Measurements from ENCODE around the gene FKBP7.
"Not testable (repeated sequence)": the region's sequence is repeated elsewhere in the genome, so short reads cannot be mapped to it uniquely, and the experiment has no call there.

The FKBP7 gene, protein sequence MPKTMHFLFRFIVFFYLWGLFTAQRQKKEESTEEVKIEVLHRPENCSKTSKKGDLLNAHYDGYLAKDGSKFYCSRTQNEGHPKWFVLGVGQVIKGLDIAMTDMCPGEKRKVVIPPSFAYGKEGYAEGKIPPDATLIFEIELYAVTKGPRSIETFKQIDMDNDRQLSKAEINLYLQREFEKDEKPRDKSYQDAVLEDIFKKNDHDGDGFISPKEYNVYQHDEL

DNA sequence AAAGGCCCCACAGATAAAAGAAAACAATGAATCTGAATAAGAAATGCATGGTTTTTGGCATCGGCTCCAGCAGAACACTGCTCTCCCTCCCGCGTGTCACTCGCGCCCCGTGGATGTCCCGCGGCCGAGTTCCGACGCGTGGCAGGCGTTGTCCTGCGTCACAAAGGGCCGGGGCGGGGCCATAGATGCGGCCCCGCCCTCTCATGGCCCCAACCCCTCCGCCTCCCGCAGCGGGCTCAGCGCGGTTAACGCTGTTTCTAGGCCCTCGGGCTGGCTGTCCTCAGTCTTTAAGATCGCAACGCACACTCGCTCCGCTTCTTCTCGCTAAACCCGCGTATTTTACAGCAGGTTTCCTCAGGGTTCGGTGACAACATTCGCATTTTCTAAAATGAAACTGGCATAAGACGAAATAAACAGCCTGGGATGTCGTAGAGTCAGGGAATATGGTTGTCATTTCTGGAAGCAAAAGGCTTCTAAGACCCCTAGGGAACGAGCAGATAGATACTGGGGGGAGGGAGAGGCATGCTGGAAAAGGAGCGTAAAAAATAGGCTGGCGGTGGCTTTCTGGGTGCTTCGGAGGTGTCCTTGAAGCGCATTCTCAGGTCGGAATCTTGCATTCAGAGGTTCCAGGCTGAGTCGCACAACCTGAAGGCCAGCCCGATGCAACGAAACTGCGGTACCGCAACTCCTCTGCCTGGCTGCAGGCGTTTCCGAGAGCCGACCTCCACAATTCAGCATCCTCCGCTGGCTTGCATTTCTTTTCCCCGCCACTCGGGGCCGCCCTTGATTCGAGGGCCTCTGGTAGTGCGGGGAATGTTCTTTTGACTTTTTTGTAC lies at the start of gene FKBP7:
FKBP7 (minus strand) TSS at position 162 of the 836 bp plus-strand sequence; CDS start at position 61, 101 bp downstream.
- TF ChIP-seq, protein P1, sequence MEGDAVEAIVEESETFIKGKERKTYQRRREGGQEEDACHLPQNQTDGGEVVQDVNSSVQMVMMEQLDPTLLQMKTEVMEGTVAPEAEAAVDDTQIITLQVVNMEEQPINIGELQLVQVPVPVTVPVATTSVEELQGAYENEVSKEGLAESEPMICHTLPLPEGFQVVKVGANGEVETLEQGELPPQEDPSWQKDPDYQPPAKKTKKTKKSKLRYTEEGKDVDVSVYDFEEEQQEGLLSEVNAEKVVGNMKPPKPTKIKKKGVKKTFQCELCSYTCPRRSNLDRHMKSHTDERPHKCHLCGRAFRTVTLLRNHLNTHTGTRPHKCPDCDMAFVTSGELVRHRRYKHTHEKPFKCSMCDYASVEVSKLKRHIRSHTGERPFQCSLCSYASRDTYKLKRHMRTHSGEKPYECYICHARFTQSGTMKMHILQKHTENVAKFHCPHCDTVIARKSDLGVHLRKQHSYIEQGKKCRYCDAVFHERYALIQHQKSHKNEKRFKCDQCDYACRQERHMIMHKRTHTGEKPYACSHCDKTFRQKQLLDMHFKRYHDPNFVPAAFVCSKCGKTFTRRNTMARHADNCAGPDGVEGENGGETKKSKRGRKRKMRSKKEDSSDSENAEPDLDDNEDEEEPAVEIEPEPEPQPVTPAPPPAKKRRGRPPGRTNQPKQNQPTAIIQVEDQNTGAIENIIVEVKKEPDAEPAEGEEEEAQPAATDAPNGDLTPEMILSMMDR (IDR thresholded peaks at IDR 0.05; ENCODE audit: low read depth, low read length), result peak; percentile 53
- peak within 1 kb of the TSS; percentile 85 for H3K4me3 ChIP-seq (ENCODE audit: low read depth, low read length)

DNA sequence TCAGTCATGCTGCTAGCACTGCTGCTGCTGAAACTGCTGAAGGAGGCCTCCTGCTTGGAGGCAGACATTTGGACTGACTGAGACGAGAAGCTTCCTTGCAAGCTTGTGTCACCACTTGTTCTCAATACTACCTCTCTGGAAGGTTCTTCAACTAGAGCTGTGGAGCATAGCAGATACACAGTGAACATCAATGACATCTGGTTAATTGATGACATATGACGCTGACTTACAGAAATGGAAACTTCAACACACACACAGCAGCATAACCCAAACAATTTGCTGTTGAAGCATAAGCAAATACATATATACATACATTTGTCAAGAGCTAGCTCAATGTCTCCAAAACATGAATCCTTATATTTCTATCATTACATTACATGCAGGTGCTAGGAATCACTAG lies 49.2 kb upstream of the FKBP7 start:
- TF ChIP-seq, protein P1 (IDR thresholded peaks at IDR 0.05; ENCODE audit: low read depth, low read length), result no peak
- H3K4me3 ChIP-seq (ENCODE audit: low read depth, low read length), result no peak overlapping the region

DNA sequence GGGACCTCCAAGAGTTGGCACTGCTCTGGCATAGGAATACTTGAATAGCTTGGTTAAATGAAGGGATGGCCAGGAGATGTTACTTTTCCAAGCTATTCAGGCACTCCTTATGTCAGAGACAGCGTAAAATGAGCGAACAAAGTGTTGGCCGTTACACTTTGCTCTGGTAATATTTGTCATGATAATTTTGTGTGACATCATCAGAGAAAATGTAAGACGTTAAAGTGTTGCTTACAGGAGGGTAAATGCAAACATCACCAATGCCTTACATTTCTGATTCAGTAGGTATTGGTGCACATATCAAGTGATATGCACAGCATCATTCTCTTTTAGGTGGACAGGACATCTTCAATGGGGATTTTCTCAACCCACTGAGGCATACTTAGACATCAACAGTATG lies 47.9 kb upstream of the FKBP7 start:
- TF ChIP-seq, protein P1 (IDR thresholded peaks at IDR 0.05; ENCODE audit: low read depth, low read length), result no peak
- H3K4me3 ChIP-seq (ENCODE audit: low read depth, low read length), result no peak overlapping the region

DNA sequence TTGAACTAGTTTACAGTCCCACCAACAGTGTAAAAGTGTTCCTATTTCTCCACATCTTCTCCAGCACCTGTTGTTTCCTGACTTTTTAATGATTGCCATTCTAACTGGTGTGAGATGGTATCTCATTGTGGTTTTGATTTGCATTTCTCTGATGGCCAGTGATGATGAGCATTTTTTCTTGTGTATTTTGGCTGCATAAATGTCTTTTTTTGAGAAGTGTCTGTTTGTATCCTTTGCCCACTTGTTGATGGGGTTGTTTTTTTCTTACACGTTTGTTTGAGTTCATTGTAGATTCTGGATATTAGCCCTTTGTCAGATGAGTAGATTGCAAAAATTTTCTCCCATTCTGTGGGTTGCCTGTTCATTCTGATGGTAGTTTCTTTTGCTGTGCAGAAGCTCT lies 47.1 kb upstream of the FKBP7 start:
- H3K4me3 ChIP-seq (ENCODE audit: low read depth, low read length), result not testable (repeated sequence)

DNA sequence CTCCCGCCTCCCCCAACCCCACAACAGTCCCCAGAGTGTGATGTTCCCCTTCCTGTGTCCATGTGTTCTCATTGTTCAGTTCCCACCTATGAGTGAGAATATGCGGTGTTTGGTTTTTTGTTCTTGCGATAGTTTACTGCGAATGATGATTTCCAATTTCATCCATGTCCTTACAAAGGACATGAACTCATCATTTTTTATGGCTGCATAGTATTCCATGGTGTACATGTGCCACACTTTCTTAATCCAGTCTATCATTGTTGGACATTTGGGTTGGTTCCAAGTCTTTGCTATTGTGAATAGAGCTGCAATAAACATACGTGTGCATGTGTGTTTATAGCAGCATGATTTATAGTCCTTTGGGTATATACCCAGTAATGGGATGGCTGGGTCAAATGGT lies 46.6 kb upstream of the FKBP7 start:
- H3K4me3 ChIP-seq (ENCODE audit: low read depth, low read length), result not testable (repeated sequence)

DNA sequence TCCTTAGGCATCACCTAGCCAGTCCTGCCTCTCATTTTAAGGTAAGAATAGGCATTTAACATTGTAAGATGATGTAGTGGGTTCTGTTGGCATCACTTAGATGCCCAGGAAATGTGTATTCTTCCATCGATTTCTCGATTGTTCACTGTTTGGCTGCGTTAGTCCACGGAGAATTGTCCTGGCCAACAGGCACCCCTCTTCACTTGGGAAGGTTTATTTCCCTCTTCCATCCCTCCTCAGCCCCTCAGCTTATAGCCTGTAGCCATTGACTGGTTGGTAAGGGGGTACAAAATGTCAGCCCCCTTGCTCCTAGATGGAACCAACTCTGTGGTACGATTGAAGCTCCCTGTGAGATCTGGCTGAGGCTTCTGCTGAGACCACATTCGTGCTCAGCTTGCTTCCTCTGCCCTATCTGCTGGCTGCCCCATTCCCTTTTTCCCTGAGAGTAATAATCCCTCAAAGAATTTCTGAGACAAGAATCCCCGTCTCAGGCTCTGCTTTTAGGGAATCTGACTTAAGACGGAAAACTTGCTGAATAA lies 45.3 kb upstream of the FKBP7 start:
- TF ChIP-seq, protein P1 (IDR thresholded peaks at IDR 0.05; ENCODE audit: low read depth, low read length), result no peak
- H3K4me3 ChIP-seq (ENCODE audit: low read depth, low read length), result peak overlapping the region; percentile 73

DNA sequence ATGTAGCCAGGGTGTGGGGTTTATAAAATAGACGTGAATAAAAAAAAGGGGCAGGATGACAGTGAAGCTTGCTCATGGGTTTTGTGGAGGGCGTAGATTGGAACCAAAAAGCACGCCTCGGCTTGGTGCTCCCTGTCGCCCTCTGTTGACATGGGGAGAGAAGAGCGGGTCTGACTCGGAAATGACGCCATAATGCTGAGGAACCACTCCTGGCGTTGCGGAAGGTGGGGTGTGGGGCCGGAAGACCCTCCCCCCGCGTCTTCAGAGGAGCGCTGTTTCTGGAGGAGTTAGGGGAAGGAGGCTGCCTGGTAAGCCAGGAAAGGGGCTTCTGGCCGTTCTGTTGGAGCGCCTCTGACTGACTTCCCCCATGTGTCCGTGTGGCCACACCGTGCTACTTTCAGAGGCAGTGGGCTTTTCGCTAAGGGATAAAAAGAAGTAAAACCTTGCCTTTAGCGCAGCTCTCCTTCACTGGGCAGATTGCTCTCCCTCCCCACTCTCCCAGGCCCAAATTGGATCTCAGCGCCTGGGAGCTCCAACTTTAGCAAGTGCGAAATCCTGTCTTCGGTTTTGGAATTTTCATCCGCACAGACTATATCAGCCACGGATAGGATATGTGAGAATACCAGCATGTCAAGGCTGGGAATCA lies 44.7 kb upstream of the FKBP7 start:
- H3K4me3 ChIP-seq (ENCODE audit: low read depth, low read length), result peak overlapping the region; percentile 73
- TF ChIP-seq, protein P1 (IDR thresholded peaks at IDR 0.05; ENCODE audit: low read depth, low read length), result peak; percentile 83
